Gastroesophageal sphincter (tissue), 4 donors: ENCODE results near the gene ELOB. TPM values are rescaled to one million over a fixed set of nuclear protein-coding genes. Genes with fewer than 3 reads are reported as not detected.

Experiments used
- ATAC-seq: fragments of 150-250 bp; one replicate; pipeline ENCODE4 v1.9.1; 2016; ENCODE audit warnings: mild to moderate bottlenecking, moderate library complexity
- H3K27ac ChIP-seq, 4 donors: fragments of 200-600 bp; sonication (generic) in 3 of 4; 1 replicate in 3 of 4; 2 replicates in 1 of 4; pipeline ENCODE4 v1.5.1; 2016 to 2019
- H3K27me3 ChIP-seq: fragments of 200-600 bp; sonication (generic); one replicate; pipeline ENCODE4 v1.5.1; 2019
- H3K36me3 ChIP-seq, 2 donors: fragments of 200-600 bp; sonication (generic); one replicate each; pipeline ENCODE4 v1.5.1; 2019; ENCODE audit warnings: control low read depth in 1 of 2
- H3K4me1 ChIP-seq, 3 donors: fragments of 200-600 bp; sonication (generic); 1 replicate in 2 of 3; 2 replicates in 1 of 3; pipeline ENCODE4 v1.5.1; 2016 to 2019; ENCODE audit warnings: control low read depth in 2 of 3
- H3K4me3 ChIP-seq, 2 donors: fragments of 200-600 bp; sonication (generic); one replicate each; pipeline ENCODE4 v1.5.1; 2019; ENCODE audit warnings: mild to moderate bottlenecking in 1 of 2, moderate library complexity in 1 of 2
- H3K9me3 ChIP-seq, 3 donors: fragments of 200-600 bp; sonication (generic); one replicate each; pipeline ENCODE4 v1.5.1; 2017 to 2019; ENCODE audit warnings: control low read depth in 2 of 3
- CTCF ChIP-seq, 4 experiments: fragments of 200-600 bp in 2 of 4; fragments of 450-650 bp in 2 of 4; sonication (generic) in 1 of 4; IDR thresholded peaks; one replicate each; pipeline ENCODE4 v1.5.1; 2017 to 2019; ENCODE audit warnings: antibody characterized with exemption in 4 of 4, mild to moderate bottlenecking in 2 of 4, moderate library complexity in 2 of 4
- EP300 ChIP-seq: sonication (generic); formaldehyde crosslinking; IDR thresholded peaks from one replicate; pipeline ENCODE4 v1.6.1; 2017; ENCODE audit warnings: antibody characterized with exemption, mild to moderate bottlenecking
- POLR2A ChIP-seq, 2 donors: fragments of 450-650 bp; IDR thresholded peaks; one replicate each; pipeline ENCODE4 v1.6.1; 2017; ENCODE audit warnings: antibody characterized with exemption in 2 of 2, mild to moderate bottlenecking in 2 of 2, moderate library complexity in 1 of 2
- POLR2AphosphoS5 ChIP-seq: sonication (generic); formaldehyde crosslinking; IDR thresholded peaks from one replicate; pipeline ENCODE4 v1.6.1; 2017; ENCODE audit warnings: antibody characterized with exemption
- WGBS, 2 donors: methylation state at CpG; one replicate each; pipeline ENCODE4 v1.1.5; 2018; ENCODE audit warnings: low coverage in 1 of 2; 5-methylcytosine and 5-hydroxymethylcytosine counted together
- total RNA-seq, 4 donors: library from RNA; depleted of rRNA; stranded (reverse); fragments of >200 nt; gene quantifications; one replicate each; pipeline ENCODE4 v1.1.0, GENCODE V29; 2016

Gene ELOB
- total RNA-seq, 4 donors from 2014 or later: 216 to 269 (median 251) TPM

- Histone ChIP-seq H3K4me1 (no peaks in the 10 kb centered on the region), H3K4me3 (no peak overlapping the region), H3K27me3 (peaks cover 76% of the 10 kb centered on the region), H3K27ac (no peak overlapping the region), H3K9me3 (no peaks in the 10 kb centered on the region), H3K36me3 (no peaks in the 10 kb centered on the region)
- TF ChIP-seq EP300 (no peak), POLR2A (IDR thresholded peaks at IDR 0.05) (no peak), POLR2AphosphoS5 (no peak), CTCF (IDR thresholded peaks at IDR 0.05) (no peak)
- WGBS, 2 donors: 75% methylated on average over 4 of the region's 5 CpGs; no CpG with 5 or more reads in 1 of the 2 donors
- ATAC-seq: no peak
These were observed 39.9 kb downstream of the ELOB start for GRCh38 chr16:2737238-2737605.

- ATAC-seq: no peak
- H3K36me3 ChIP-seq: no peaks in the 10 kb centered on the region
- H3K27me3 ChIP-seq: peaks cover 76% of the 10 kb centered on the region
These were observed 40.4 kb downstream of the ELOB start for GRCh38 chr16:2736476-2737237.

GRCh38 chr16:2734844-2735515 is 42.1 kb downstream of the ELOB start:
- H3K27ac ChIP-seq: no peak overlapping the region
- 78 to 80% methylated on average over 2 to 9 of the region's 10 CpGs for WGBS, 2 donors
- TF ChIP-seq CTCF (IDR thresholded peaks at IDR 0.05) (no peak), POLR2A (IDR thresholded peaks at IDR 0.05) (no peak), EP300 (no peak), POLR2AphosphoS5 (no peak)
- H3K27me3 ChIP-seq: peaks cover 59% of the 10 kb centered on the region
- H3K4me1 ChIP-seq: no peaks in the 10 kb centered on the region
- ATAC-seq: no peak
- no peak overlapping the region for H3K4me3 ChIP-seq
- no peaks in the 10 kb centered on the region for H3K9me3 ChIP-seq
- no peaks in the 10 kb centered on the region for H3K36me3 ChIP-seq

More at GRCh38 chr16:2736476-2737237, 40.4 kb downstream of the ELOB start:
- Histone ChIP-seq H3K9me3 (no peaks in the 10 kb centered on the region), H3K27ac (no peak overlapping the region), H3K4me1 (no peaks in the 10 kb centered on the region), H3K4me3 (no peak overlapping the region)
- no peak for TF ChIP-seq POLR2AphosphoS5
- TF ChIP-seq POLR2A (IDR thresholded peaks at IDR 0.05): no peak
- no peak for TF ChIP-seq CTCF (IDR thresholded peaks at IDR 0.05)
- no peak for TF ChIP-seq EP300
- WGBS, 2 donors: 80 to 89% methylated on average over 1 to 6 of the region's 11 CpGs

- no peak overlapping the region for H3K27ac ChIP-seq
- no peak for ATAC-seq
- H3K4me3 ChIP-seq: no peak overlapping the region
- WGBS, 2 donors: 33 to 61% methylated on average over 1 to 5 of the region's 7 CpGs
- no peaks in the 10 kb centered on the region for H3K36me3 ChIP-seq
- H3K27me3 ChIP-seq: peaks cover 16% of the 10 kb centered on the region
- TF ChIP-seq POLR2A (IDR thresholded peaks at IDR 0.05) (no peak), EP300 (no peak), CTCF (IDR thresholded peaks at IDR 0.05) (no peak), POLR2AphosphoS5 (no peak)
- no peaks in the 10 kb centered on the region for H3K4me1 ChIP-seq
- H3K9me3 ChIP-seq: no peaks in the 10 kb centered on the region
These were observed 49.0 kb downstream of the ELOB start for GRCh38 chr16:2728034-2728433.

- H3K36me3 ChIP-seq: no peaks in the 10 kb centered on the region
- peaks cover 16% of the 10 kb centered on the region for H3K27me3 ChIP-seq
- no peaks in the 10 kb centered on the region for H3K4me1 ChIP-seq
- H3K4me3 ChIP-seq: no peak overlapping the region
- H3K9me3 ChIP-seq: no peaks in the 10 kb centered on the region
- no peak overlapping the region for H3K27ac ChIP-seq
- ATAC-seq: no peak
- WGBS, 2 donors: 75 to 84% methylated on average over 2 of the region's 5 CpGs
- no peak for TF ChIP-seq POLR2AphosphoS5
- no peak for TF ChIP-seq POLR2A (IDR thresholded peaks at IDR 0.05)
- no peak for TF ChIP-seq EP300
- no peak for TF ChIP-seq CTCF (IDR thresholded peaks at IDR 0.05)
These were observed 50.2 kb downstream of the ELOB start for GRCh38 chr16:2726923-2727322.
